Stimulated activated CD4-positive, alpha-beta T cell treated with anti-CD3 and anti-CD28 coated beads, Interleukin-12 subunit alpha, Interleukin-12 subunit beta, amount 100 ng/mL, for 24 hours (primary cell): Measurements from ENCODE around the gene ATIC.

Experiments
- DNase-seq, 2 experiments: peaks; one replicate each; pipeline ENCODE4 v3.0.0-alpha.2; 2020; ENCODE audit warnings: low read depth in 2 of 2

ATIC gene

GRCh38 chr2:215376103-215376780 is 64.4 kb downstream of the ATIC start:
- no peak for DNase-seq

GRCh38 chr2:215377283-215377682 is 65.4 kb downstream of the ATIC start:
- DNase-seq, result no peak

- DNase-seq, result no peak
Observed at GRCh38 chr2:215378045-215378444, 66.2 kb downstream of the ATIC start.

- no peak for DNase-seq
Observed at GRCh38 chr2:215379039-215379438, 67.2 kb downstream of the ATIC start.

- DNase-seq, result no peak
Observed at GRCh38 chr2:215379948-215380347, 68.1 kb downstream of the ATIC start.

GRCh38 chr2:215380699-215381098 is 68.8 kb downstream of the ATIC start:
- no peak for DNase-seq

- no peak for DNase-seq
Observed at GRCh38 chr2:215382011-215382410, 70.2 kb downstream of the ATIC start.

GRCh38 chr2:215382480-215382879 is 70.6 kb downstream of the ATIC start:
- DNase-seq, result no peak

GRCh38 chr2:215383652-215384279 is 71.9 kb downstream of the ATIC start:
- DNase-seq, result no peak

GRCh38 chr2:215384710-215385109 is 72.9 kb downstream of the ATIC start:
- no peak for DNase-seq

GRCh38 chr2:215386566-215386965 is 74.7 kb downstream of the ATIC start:
- no peak for DNase-seq

- no peak for DNase-seq
Observed at GRCh38 chr2:215388002-215388728, 76.3 kb downstream of the ATIC start.

- no peak for DNase-seq
Observed at GRCh38 chr2:215390550-215390913, 78.7 kb downstream of the ATIC start.

- DNase-seq, result no peak
Observed at GRCh38 chr2:215391531-215391930, 79.7 kb downstream of the ATIC start.

- DNase-seq, result no peak
Observed at GRCh38 chr2:215392164-215392563, 80.3 kb downstream of the ATIC start.

GRCh38 chr2:215392687-215393270 is 80.9 kb downstream of the ATIC start:
- no peak for DNase-seq

GRCh38 chr2:215394102-215394805 is 82.4 kb downstream of the ATIC start:
- DNase-seq, result no peak

- DNase-seq, result no peak
Observed at GRCh38 chr2:215395687-215396460, 84.0 kb downstream of the ATIC start.

- no peak for DNase-seq
Observed at GRCh38 chr2:215396595-215397313, 84.9 kb downstream of the ATIC start.

- no peak for DNase-seq
Observed at GRCh38 chr2:215397632-215398341, 85.9 kb downstream of the ATIC start.
